ENCODE data around the gene DYRK1A. TPM values are rescaled to one million over a fixed set of nuclear protein-coding genes. Genes with fewer than 3 reads are reported as not detected.

Gene DYRK1A
- total RNA-seq, 1 experiment from 2014 or later = 49.3 TPM

- Histone ChIP-seq H3K27ac (ENCODE audit: low read depth, low read length) (no peak overlapping the region), H2AFZ (ENCODE audit: low read depth, low read length, poor library complexity, severe bottlenecking) (no peak overlapping the region), H3K36me3 (ENCODE audit: control insufficient read depth in 1 of 2, insufficient read depth in 2 of 2, low read length in 2 of 2) (no peaks in the 10 kb centered on the region; a peak in 1 of 4 replicates), H3K9ac (ENCODE audit: low read length) (no peak overlapping the region), H3K4me1 (ENCODE audit: control insufficient read depth in 1 of 2, insufficient read depth in 2 of 2, low read length in 2 of 2) (peaks cover 6% of the 10 kb centered on the region in 2 experiments; a peak in 3 of 4 replicates), H3K9me3 (ENCODE audit: control insufficient read depth in 1 of 2, insufficient read depth in 1 of 2, low read depth in 1 of 2, low read length in 2 of 2) (no peaks in the 10 kb centered on the region), H4K20me1 (ENCODE audit: insufficient read depth) (no peaks in the 10 kb centered on the region), H3K79me2 (ENCODE audit: insufficient read depth, low read length) (no peaks in the 10 kb centered on the region), H3K27me3 (ENCODE audit: insufficient read depth, low read length) (no peaks in the 10 kb centered on the region), H3K4me3 (replicated peaks in 1 of 2; ENCODE audit: low read depth in 1 of 2, low read length in 2 of 2) (no peak overlapping the region), H3K4me2 (ENCODE audit: low read length) (no peak overlapping the region), H3K9me2 (ENCODE audit: insufficient read depth) (no peaks in the 10 kb centered on the region)
- ChIA-PET RAD21 (ENCODE audit: low non-redundant PET in 1 of 2, low total read pairs in 2 of 2, uncharacterized antibody in 2 of 2, unreplicated experiment in 2 of 2) (no interaction called here), POLR2A (no interaction called here), CTCF (no interaction called here)
- no TSS peak for BruUV-seq (replicated peaks)
- DNase-seq (ENCODE audit: low read depth, low spot score) (no peak), ATAC-seq (no peak)
- TF ChIP-seq POLR2AphosphoS5 (IDR thresholded peaks at IDR 0.05; ENCODE audit: low read depth, low read length) (no peak), SIN3A (IDR thresholded peaks at IDR 0.05; ENCODE audit: low read depth) (no peak), TCF7L2 (IDR thresholded peaks at IDR 0.05; ENCODE audit: borderline replicate concordance, extremely low read depth, insufficient read depth, insufficient read length) (no peak)
- intact Hi-C loops (cut with micrococcal nuclease) = no loop called here
These were observed 160.5 kb downstream of the DYRK1A start for GRCh38 chr21:37527103-37527502.

GRCh38 chr21:37527716-37528115 lies 161.1 kb downstream of the DYRK1A start:
- ChIA-PET CTCF (no interaction called here), POLR2A (no interaction called here), RAD21 (ENCODE audit: low non-redundant PET in 1 of 2, low total read pairs in 2 of 2, uncharacterized antibody in 2 of 2, unreplicated experiment in 2 of 2) (no interaction called here)
- Histone ChIP-seq H4K20me1 (ENCODE audit: insufficient read depth) (no peaks in the 10 kb centered on the region), H3K27ac (ENCODE audit: low read depth, low read length) (no peak overlapping the region), H3K9me2 (ENCODE audit: insufficient read depth) (no peaks in the 10 kb centered on the region), H3K36me3 (ENCODE audit: control insufficient read depth in 1 of 2, insufficient read depth in 2 of 2, low read length in 2 of 2) (no peaks in the 10 kb centered on the region; a peak in 1 of 4 replicates), H3K4me1 (ENCODE audit: control insufficient read depth in 1 of 2, insufficient read depth in 2 of 2, low read length in 2 of 2) (peaks cover 7 to 8% of the 10 kb centered on the region in 2 experiments), H3K4me2 (ENCODE audit: low read length) (no peak overlapping the region), H3K79me2 (ENCODE audit: insufficient read depth, low read length) (no peaks in the 10 kb centered on the region), H3K9me3 (ENCODE audit: control insufficient read depth in 1 of 2, insufficient read depth in 1 of 2, low read depth in 1 of 2, low read length in 2 of 2) (no peaks in the 10 kb centered on the region), H3K9ac (ENCODE audit: low read length) (no peak overlapping the region), H3K4me3 (replicated peaks in 1 of 2; ENCODE audit: low read depth in 1 of 2, low read length in 2 of 2) (no peak overlapping the region), H3K27me3 (ENCODE audit: insufficient read depth, low read length) (no peaks in the 10 kb centered on the region), H2AFZ (ENCODE audit: low read depth, low read length, poor library complexity, severe bottlenecking) (no peak overlapping the region)
- intact Hi-C loops (cut with micrococcal nuclease) = no loop called here
- DNase-seq (ENCODE audit: low read depth, low spot score) = no peak
- BruUV-seq (replicated peaks) = no TSS peak
- no peak for TF ChIP-seq ZNF274 (IDR thresholded peaks at IDR 0.05; ENCODE audit: low read depth, low read length)
- no peak for TF ChIP-seq POLR2AphosphoS5 (IDR thresholded peaks at IDR 0.05; ENCODE audit: low read depth, low read length)
- TF ChIP-seq ATF3 (IDR thresholded peaks at IDR 0.05) = no peak
- no peak for TF ChIP-seq SRF (IDR thresholded peaks at IDR 0.05; ENCODE audit: low read depth)
- TF ChIP-seq SP1 (IDR thresholded peaks at IDR 0.05; ENCODE audit: low read depth) = no peak
- TF ChIP-seq EZH2 (IDR thresholded peaks at IDR 0.05) = no peak
- no peak for ATAC-seq
